ENCODE data around the gene CAPN7. TPM values are rescaled to one million over a fixed set of nuclear protein-coding genes. Genes with fewer than 3 reads are reported as not detected.
A peak's percentile ranks its signal among the peaks of the same experiment; 100 is the strongest.

CAPN7 gene
- total RNA-seq, 4 donors from 2014 or later, result 33.8 to 153 (median 69.7) TPM

DNA sequence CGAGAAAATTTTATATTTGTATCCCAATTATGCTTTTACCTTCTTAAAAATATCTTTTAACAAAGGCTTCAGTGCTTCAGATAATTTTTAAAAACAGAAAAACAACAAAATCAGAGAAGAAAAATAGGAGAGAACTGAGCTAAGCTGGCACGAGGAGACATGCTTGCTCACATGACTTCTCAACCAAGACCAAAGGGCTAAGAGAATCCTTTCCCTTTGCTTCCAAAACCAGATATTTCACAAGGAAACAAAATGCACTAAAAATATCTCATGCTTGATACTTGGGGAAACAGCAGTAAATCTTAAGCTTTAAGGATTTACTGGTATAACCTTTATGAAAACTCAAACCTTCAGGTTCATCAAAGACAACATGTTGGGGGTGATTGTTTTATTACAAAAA, 58.4 kb downstream of the CAPN7 start:
- intact Hi-C loops (cut with DNase I; ENCODE audit: low total_unique reads) (no loop called here), in situ Hi-C loops (cut with MboI; ENCODE audit: low sequenced_read_pairs in 4 of 4) (loop anchor here in 2 of 4 donors (5.0 to 10.0 kb wide), 2 partner anchors 118 to 120 kb away; no protein-coding TSS in a partner anchor)
- H3K36me3 ChIP-seq, result peaks cover 0 to 22% of the 10 kb centered on the region in 2 donors
- no peak overlapping the region for H3K4me3 ChIP-seq
- H3K4me1 ChIP-seq, result peaks cover 36% of the 10 kb centered on the region in 2 donors
- ATAC-seq (no peak), DNase-seq (no peak)
- no peaks in the 10 kb centered on the region for H3K9me3 ChIP-seq
- peak overlapping the region in 3 of 4 donors; percentile 6 to 48 (median 18) for H3K27ac ChIP-seq
- no peaks in the 10 kb centered on the region for H3K27me3 ChIP-seq
- TF ChIP-seq POLR2A (IDR thresholded peaks at IDR 0.05), result no peak

GRCh38 chr3:15265655-15266509, 59.8 kb downstream of the CAPN7 start:
- in situ Hi-C loops (cut with MboI; ENCODE audit: low sequenced_read_pairs in 4 of 4) (loop anchor here (5.0 to 10.0 kb wide), 4 partner anchors 66 to 119 kb away; partner anchors contain the start of gene SH3BP5 (in 1 of the 4)), intact Hi-C loops (cut with DNase I; ENCODE audit: low total_unique reads) (loop anchor here (5.0 kb wide), 1 partner anchor 164 kb away; no protein-coding TSS in a partner anchor)
- ATAC-seq (no peak), DNase-seq (no peak)
- Histone ChIP-seq H3K9me3 (no peaks in the 10 kb centered on the region), H3K27ac (peak overlapping the region in 1 of 4 donors; percentile 36), H3K27me3 (no peaks in the 10 kb centered on the region), H3K36me3 (peaks cover 0 to 8% of the 10 kb centered on the region in 2 donors), H3K4me1 (peaks cover 45 to 46% of the 10 kb centered on the region in 2 donors), H3K4me3 (no peak overlapping the region)
- no peak for TF ChIP-seq POLR2A (IDR thresholded peaks at IDR 0.05)
- TF ChIP-seq, protein P1, sequence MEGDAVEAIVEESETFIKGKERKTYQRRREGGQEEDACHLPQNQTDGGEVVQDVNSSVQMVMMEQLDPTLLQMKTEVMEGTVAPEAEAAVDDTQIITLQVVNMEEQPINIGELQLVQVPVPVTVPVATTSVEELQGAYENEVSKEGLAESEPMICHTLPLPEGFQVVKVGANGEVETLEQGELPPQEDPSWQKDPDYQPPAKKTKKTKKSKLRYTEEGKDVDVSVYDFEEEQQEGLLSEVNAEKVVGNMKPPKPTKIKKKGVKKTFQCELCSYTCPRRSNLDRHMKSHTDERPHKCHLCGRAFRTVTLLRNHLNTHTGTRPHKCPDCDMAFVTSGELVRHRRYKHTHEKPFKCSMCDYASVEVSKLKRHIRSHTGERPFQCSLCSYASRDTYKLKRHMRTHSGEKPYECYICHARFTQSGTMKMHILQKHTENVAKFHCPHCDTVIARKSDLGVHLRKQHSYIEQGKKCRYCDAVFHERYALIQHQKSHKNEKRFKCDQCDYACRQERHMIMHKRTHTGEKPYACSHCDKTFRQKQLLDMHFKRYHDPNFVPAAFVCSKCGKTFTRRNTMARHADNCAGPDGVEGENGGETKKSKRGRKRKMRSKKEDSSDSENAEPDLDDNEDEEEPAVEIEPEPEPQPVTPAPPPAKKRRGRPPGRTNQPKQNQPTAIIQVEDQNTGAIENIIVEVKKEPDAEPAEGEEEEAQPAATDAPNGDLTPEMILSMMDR (IDR thresholded peaks at IDR 0.05 in 4 of 5, conservative IDR thresholded peaks at IDR 0.05 in 1 of 5), result no peak

DNA sequence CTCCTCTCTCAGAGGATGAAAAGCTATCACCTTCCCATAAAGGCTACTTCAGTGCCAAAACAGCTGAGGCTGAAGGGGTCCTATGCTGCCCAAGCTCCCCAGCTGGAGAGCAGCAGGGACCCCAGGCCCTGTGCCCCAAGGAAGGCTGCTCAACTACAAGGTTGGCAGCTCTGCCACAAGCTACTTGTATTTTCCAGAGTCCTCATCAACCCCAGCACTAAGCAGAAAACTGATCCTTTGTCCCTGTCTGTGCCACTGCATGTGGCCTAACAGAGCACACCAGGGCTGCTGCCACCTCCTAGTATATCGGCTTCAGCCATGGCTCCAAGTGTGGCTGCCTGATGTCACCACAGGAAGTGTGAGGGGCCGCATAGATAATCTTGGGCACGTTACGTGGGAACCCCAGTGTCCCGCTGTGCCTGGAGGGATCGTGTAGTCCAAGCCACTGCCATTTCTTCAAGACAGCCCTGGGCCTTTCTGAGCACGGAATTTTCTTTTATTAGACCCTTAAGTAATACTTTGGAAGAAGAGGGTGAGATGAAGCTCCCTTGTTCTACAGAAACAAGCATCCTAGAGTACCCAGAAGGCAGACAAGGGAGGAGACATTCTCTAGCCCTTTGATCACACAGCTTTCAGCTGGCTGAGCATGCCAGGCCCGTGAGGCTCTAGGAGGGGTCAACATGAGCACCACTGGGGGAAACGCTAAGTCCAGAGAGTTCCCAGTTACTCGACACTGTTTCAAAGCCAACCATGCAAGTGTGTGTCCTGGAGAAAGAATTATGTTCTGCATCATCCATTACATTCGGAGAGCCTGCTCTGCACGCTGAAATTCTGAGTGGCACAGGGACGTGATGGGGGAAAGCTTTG, 60.7 kb downstream of the CAPN7 start:
- TF ChIP-seq POLR2A (IDR thresholded peaks at IDR 0.05), result no peak
- TF ChIP-seq, protein P1 (IDR thresholded peaks at IDR 0.05 in 4 of 5, conservative IDR thresholded peaks at IDR 0.05 in 1 of 5), result no peak
- in situ Hi-C loops (cut with MboI; ENCODE audit: low sequenced_read_pairs in 4 of 4), result loop anchor here (5.0 to 10.0 kb wide), 4 partner anchors 66 to 118 kb away; partner anchors contain the start of gene SH3BP5 (in 1 of the 4)

DNA sequence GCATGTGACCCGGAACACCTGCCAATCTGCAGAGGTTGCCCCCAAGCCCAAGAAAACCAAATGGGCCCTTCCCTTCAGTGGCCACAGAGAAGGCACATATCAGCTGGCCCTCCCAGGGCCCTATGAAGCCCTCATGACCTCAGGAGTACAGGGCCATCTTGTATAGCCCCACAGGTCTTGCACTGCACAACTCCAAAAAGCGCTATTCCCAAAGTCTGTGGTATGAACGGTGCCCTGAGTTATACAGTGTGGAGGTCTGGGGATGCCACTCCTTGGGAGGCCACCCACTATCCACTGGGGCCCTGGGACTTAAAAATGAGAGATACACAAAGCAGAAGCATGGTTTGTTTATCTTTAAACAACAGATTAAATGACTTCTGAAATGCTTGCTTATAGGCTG, 61.5 kb downstream of the CAPN7 start:
- H3K27ac ChIP-seq, result peak overlapping the region in 3 of 4 donors; percentile 36 to 75 (median 73)
- H3K36me3 ChIP-seq, result no peaks in the 10 kb centered on the region
- in situ Hi-C loops (cut with MboI; ENCODE audit: low sequenced_read_pairs in 4 of 4), result loop anchor here (5.0 to 10.0 kb wide), 4 partner anchors 65 to 117 kb away; partner anchors contain the start of gene SH3BP5 (in 1 of the 4)
- H3K9me3 ChIP-seq, result no peaks in the 10 kb centered on the region
- peaks cover 45 to 53% of the 10 kb centered on the region in 2 donors for H3K4me1 ChIP-seq
- no peak for ATAC-seq
- TF ChIP-seq, protein P1 (IDR thresholded peaks at IDR 0.05 in 4 of 5, conservative IDR thresholded peaks at IDR 0.05 in 1 of 5), result no peak
- no peak for TF ChIP-seq POLR2A (IDR thresholded peaks at IDR 0.05)
- intact Hi-C loops (cut with DNase I; ENCODE audit: low total_unique reads), result loop anchor here (5.0 kb wide), 1 partner anchor 165 kb away; no protein-coding TSS in a partner anchor
- no peak for DNase-seq
- no peak overlapping the region for H3K4me3 ChIP-seq
- H3K27me3 ChIP-seq, result no peaks in the 10 kb centered on the region

More for the DNA sequence above, 60.7 kb downstream of the CAPN7 start:
- intact Hi-C loops (cut with DNase I; ENCODE audit: low total_unique reads), result loop anchor here (5.0 kb wide), 1 partner anchor 164 kb away; no protein-coding TSS in a partner anchor
- H3K4me3 ChIP-seq, result no peak overlapping the region
- peaks cover 45 to 47% of the 10 kb centered on the region in 2 donors for H3K4me1 ChIP-seq
- ATAC-seq (no peak), DNase-seq (no peak)
- peak overlapping the region in 1 of 4 donors; percentile 36 for H3K27ac ChIP-seq
- H3K36me3 ChIP-seq, result no peaks in the 10 kb centered on the region
- H3K27me3 ChIP-seq, result no peaks in the 10 kb centered on the region
- H3K9me3 ChIP-seq, result no peaks in the 10 kb centered on the region
